Measurements from ENCODE around the gene SPATA6.

The SPATA6 gene

DNA sequence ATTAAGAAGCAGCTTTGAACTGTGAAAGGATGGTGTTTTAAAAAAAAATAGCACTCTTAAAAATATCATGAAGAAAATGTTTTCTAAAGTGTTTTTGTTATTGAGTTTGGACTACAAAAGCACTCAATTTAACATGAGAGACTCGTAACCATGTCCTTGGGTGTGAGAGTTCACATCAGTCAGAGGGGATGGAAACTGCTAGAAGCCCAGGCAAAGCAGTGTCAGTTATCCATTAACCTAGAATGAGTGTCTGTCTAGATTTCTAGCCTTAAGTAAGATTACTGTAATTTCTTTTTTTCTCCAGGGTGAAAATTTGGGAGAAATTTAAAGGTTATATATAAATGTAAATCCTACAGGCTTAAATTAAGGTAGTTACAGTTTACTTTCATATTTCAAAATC lies 217.8 kb downstream of the SPATA6 start:
- Histone ChIP-seq H3K9me3 (ENCODE audit: control insufficient read depth, insufficient read depth, low read depth, low read length) (no peaks in the 10 kb centered on the region), H3K27ac (ENCODE audit: low read depth, low read length) (no peak overlapping the region), H3K9ac (ENCODE audit: low read length) (no peak overlapping the region), H3K4me3 (ENCODE audit: low read depth, low read length) (no peak overlapping the region), H3K4me1 (ENCODE audit: control insufficient read depth, insufficient read depth, low read length) (no peaks in the 10 kb centered on the region), H3K36me3 (ENCODE audit: control insufficient read depth, insufficient read depth, low read length) (no peaks in the 10 kb centered on the region), H3K27me3 (ENCODE audit: control insufficient read depth, insufficient read depth, low read length) (no peaks in the 10 kb centered on the region)

DNA sequence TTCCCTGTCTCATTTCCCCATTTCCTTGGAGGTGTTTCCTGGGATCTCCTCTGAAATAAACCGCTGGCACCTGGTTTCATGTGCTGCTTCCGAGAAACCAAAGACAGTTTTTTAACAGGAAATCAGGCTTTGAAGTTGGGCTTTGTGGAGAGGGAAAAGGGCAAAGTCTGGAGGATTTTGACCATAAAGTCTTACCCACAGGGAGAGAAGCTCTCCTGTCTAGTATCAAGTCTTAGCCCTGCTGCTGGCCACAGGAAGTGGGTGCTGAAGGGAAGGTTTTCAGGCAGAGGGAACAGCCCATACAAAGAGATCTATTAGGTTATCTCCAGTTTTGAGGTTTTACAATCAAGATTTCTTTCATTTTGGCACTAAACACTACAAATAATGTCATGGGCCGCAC lies 220.2 kb downstream of the SPATA6 start:
- H3K4me1 ChIP-seq (ENCODE audit: control insufficient read depth, insufficient read depth, low read length), result no peaks in the 10 kb centered on the region
- H3K27ac ChIP-seq (ENCODE audit: low read depth, low read length), result no peak overlapping the region
- H3K4me3 ChIP-seq (ENCODE audit: low read depth, low read length), result no peak overlapping the region
- peaks cover 6% of the 10 kb centered on the region; the same call in 1 of the 2 replicates for H3K36me3 ChIP-seq (ENCODE audit: control insufficient read depth, insufficient read depth, low read length)
- H3K27me3 ChIP-seq (ENCODE audit: control insufficient read depth, insufficient read depth, low read length), result no peaks in the 10 kb centered on the region
- H3K9ac ChIP-seq (ENCODE audit: low read length), result no peak overlapping the region
- H3K9me3 ChIP-seq (ENCODE audit: control insufficient read depth, insufficient read depth, low read depth, low read length), result no peaks in the 10 kb centered on the region

DNA sequence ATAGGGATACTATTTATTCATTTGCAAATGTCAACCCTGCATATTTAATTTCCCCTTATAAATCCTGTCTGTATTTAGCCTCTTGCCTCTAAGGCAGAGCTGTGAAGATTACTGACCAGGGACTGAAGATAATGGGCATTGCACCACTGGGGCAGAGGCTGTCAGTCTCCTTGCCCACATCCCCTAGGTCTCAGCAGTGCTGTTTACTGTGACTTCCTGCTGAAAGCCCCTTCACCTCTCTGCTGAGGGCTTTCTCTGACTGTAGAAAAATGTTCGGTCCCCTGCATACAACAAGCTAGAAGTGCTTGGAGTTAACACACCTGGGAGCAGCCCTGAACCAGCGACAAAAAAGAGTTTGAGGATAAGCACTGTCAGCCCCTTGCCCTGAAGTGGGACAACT lies 220.7 kb downstream of the SPATA6 start:
- no peak overlapping the region for H3K27ac ChIP-seq (ENCODE audit: low read depth, low read length)
- no peak overlapping the region for H3K9ac ChIP-seq (ENCODE audit: low read length)
- peaks cover 6% of the 10 kb centered on the region; the same call in 1 of the 2 replicates for H3K36me3 ChIP-seq (ENCODE audit: control insufficient read depth, insufficient read depth, low read length)
- no peak overlapping the region for H3K4me3 ChIP-seq (ENCODE audit: low read depth, low read length)
- no peaks in the 10 kb centered on the region for H3K4me1 ChIP-seq (ENCODE audit: control insufficient read depth, insufficient read depth, low read length)
- no peaks in the 10 kb centered on the region for H3K27me3 ChIP-seq (ENCODE audit: control insufficient read depth, insufficient read depth, low read length)
- no peaks in the 10 kb centered on the region for H3K9me3 ChIP-seq (ENCODE audit: control insufficient read depth, insufficient read depth, low read depth, low read length)

DNA sequence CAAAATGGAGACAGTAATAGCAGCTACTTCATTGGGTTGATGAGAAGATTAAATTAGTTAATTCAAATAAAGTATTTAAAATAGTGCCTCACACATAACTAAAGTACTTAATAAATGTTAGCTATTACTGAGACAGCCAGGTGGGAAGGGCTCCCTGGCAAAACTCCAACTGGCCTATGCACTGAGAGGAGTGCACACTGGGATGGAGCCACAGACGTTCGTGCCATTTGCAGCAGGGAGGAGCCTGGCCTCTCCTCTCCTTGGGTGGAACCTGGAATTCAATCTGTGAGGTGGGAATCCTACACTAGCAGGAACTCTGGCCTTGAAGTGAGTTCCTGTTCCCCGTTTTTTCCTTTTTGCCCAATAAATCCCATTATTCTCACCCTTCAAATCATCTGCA lies 221.4 kb downstream of the SPATA6 start:
- Histone ChIP-seq H3K36me3 (ENCODE audit: control insufficient read depth, insufficient read depth, low read length) (peaks cover 6% of the 10 kb centered on the region; the same call in 1 of the 2 replicates), H3K9me3 (ENCODE audit: control insufficient read depth, insufficient read depth, low read depth, low read length) (no peaks in the 10 kb centered on the region), H3K4me3 (ENCODE audit: low read depth, low read length) (no peak overlapping the region), H3K9ac (ENCODE audit: low read length) (no peak overlapping the region), H3K27ac (ENCODE audit: low read depth, low read length) (no peak overlapping the region), H3K4me1 (ENCODE audit: control insufficient read depth, insufficient read depth, low read length) (no peaks in the 10 kb centered on the region), H3K27me3 (ENCODE audit: control insufficient read depth, insufficient read depth, low read length) (no peaks in the 10 kb centered on the region)

DNA sequence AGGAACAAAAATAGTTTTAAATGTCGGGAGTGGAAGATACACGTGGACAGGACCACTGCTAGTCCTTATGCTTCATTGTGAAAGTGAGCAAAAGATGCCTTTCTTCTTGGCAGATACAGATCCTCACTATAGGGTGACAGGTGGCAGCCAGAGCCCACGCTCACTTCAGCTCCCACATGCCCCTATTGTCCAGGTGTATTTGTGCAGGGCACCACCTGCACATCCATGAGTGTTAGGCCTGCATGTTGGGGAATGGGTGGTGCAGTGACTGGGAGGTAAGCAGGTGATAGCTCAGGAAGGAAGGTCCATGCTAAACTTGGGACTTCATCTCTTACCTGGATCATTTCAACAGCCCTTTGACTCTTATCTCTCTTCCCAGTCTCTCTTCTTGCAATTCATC lies 222.1 kb downstream of the SPATA6 start:
- Histone ChIP-seq H3K9ac (ENCODE audit: low read length) (no peak overlapping the region), H3K27ac (ENCODE audit: low read depth, low read length) (no peak overlapping the region), H3K9me3 (ENCODE audit: control insufficient read depth, insufficient read depth, low read depth, low read length) (no peaks in the 10 kb centered on the region), H3K4me1 (ENCODE audit: control insufficient read depth, insufficient read depth, low read length) (no peaks in the 10 kb centered on the region), H3K27me3 (ENCODE audit: control insufficient read depth, insufficient read depth, low read length) (no peaks in the 10 kb centered on the region), H3K4me3 (ENCODE audit: low read depth, low read length) (no peak overlapping the region), H3K36me3 (ENCODE audit: control insufficient read depth, insufficient read depth, low read length) (peaks cover 6% of the 10 kb centered on the region; the same call in 1 of the 2 replicates)

DNA sequence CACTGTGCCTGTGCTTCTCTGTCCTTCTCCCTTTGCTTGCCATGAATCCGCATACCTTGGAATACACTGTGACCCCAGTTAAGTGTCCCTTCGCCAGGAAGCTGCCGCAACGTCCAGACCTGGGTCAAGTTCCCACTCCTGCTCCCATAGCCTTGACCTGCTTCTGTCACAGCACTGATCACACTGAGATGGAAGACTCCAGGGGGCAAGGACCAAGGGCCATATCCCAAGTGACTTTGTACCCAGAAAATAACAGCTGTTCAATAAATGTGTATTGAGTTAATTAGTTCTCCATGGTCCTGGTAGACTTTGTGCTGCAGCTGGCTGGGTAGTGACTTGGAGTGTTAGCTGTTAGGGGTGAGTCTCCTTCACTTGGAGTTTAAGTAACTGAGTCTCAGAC lies 223.6 kb downstream of the SPATA6 start:
- Histone ChIP-seq H3K9ac (ENCODE audit: low read length) (no peak overlapping the region), H3K4me3 (ENCODE audit: low read depth, low read length) (no peak overlapping the region), H3K27ac (ENCODE audit: low read depth, low read length) (no peak overlapping the region), H3K9me3 (ENCODE audit: control insufficient read depth, insufficient read depth, low read depth, low read length) (no peaks in the 10 kb centered on the region), H3K4me1 (ENCODE audit: control insufficient read depth, insufficient read depth, low read length) (no peaks in the 10 kb centered on the region), H3K27me3 (ENCODE audit: control insufficient read depth, insufficient read depth, low read length) (no peaks in the 10 kb centered on the region), H3K36me3 (ENCODE audit: control insufficient read depth, insufficient read depth, low read length) (peaks cover 8% of the 10 kb centered on the region; the same call in 1 of the 2 replicates)

DNA sequence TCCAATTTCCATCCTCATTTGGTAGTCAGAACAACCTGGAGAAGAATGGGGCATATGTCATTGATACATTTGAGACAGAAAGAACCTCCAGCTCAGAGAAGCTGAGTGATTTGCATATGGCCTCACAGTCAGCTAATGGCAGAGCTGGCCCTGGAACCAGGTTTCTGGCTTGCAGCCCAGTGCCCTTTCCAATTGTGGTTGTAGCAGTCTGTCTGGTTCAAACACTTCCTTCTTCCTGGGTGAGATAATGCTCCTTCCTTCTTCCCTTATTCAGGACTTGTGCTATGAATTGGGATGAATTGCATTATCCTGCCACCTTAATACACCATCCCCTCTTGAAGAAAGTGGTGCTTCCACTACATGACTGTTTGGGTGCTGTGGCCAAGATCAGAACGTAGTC lies 225.3 kb downstream of the SPATA6 start:
- Histone ChIP-seq H3K9ac (ENCODE audit: low read length) (no peak overlapping the region), H3K27ac (ENCODE audit: low read depth, low read length) (no peak overlapping the region), H3K4me3 (ENCODE audit: low read depth, low read length) (no peak overlapping the region), H3K36me3 (ENCODE audit: control insufficient read depth, insufficient read depth, low read length) (peaks cover 15% of the 10 kb centered on the region; the same call in 1 of the 2 replicates), H3K27me3 (ENCODE audit: control insufficient read depth, insufficient read depth, low read length) (no peaks in the 10 kb centered on the region), H3K4me1 (ENCODE audit: control insufficient read depth, insufficient read depth, low read length) (no peaks in the 10 kb centered on the region; the same call in 1 of the 2 replicates), H3K9me3 (ENCODE audit: control insufficient read depth, insufficient read depth, low read depth, low read length) (no peaks in the 10 kb centered on the region)
